ENCODE data around the gene SUSD3. TPM values are rescaled to one million over a fixed set of nuclear protein-coding genes. Genes with fewer than 3 reads are reported as not detected.

SUSD3 gene
- total and polyA plus RNA-seq, 4 donors = 2.6 to 10.3 (median 4.4) TPM

- peak overlapping the region in 1 of 2 donors; percentile 31 for H3K4me3 ChIP-seq (ENCODE audit: low read length in 2 of 2)
- DNase-seq = peak; percentile 100
- 6 to 13% methylated on average over 42 to 92 of the region's 95 CpGs for WGBS, 2 donors
- peaks cover 2 to 8% of the 10 kb centered on the region in 2 donors for H3K4me1 ChIP-seq (ENCODE audit: control insufficient read depth in 1 of 2, insufficient read depth in 2 of 2, low read length in 2 of 2)
- ATAC-seq (ENCODE audit: low FRiP score) = peak; percentile 93
- H3K27ac ChIP-seq (ENCODE audit: low read depth in 1 of 2, low read length in 2 of 2) = peak overlapping the region; percentile 28 to 69
- intact Hi-C loops (cut with DNase I) = loop anchor here (2.0 to 10.0 kb wide), 4 partner anchors 37 to 91 kb away; partner anchors contain the start of gene NINJ1 (in 1 of the 2)
- no peaks in the 10 kb centered on the region for H3K36me3 ChIP-seq (ENCODE audit: control insufficient read depth in 1 of 2, insufficient read depth in 2 of 2, low read length in 1 of 2)
- no peaks in the 10 kb centered on the region for H3K27me3 ChIP-seq (ENCODE audit: control insufficient read depth in 1 of 2, insufficient read depth in 2 of 2, low read length in 1 of 2)
- H3K9me3 ChIP-seq (ENCODE audit: control insufficient read depth, low read length) = peaks cover 2% of the 10 kb centered on the region
Measured at GRCh38 chr9:93095205-93096130, 37.0 kb downstream of the SUSD3 start.

- intact Hi-C loops (cut with DNase I) = loop anchor here (2.0 to 10.0 kb wide), 4 partner anchors 36 to 91 kb away; partner anchors contain the start of gene NINJ1 (in 1 of the 2)
- ATAC-seq (ENCODE audit: low FRiP score) (peak; percentile 12), DNase-seq (peak; percentile 79 to 88)
- 0 to 1% methylated on average over 46 to 65 of the region's 65 CpGs for WGBS, 2 donors
- Histone ChIP-seq H3K9me3 (ENCODE audit: control insufficient read depth, low read length) (no peaks in the 10 kb centered on the region), H3K27me3 (ENCODE audit: control insufficient read depth in 1 of 2, insufficient read depth in 2 of 2, low read length in 1 of 2) (no peaks in the 10 kb centered on the region), H3K4me1 (ENCODE audit: control insufficient read depth in 1 of 2, insufficient read depth in 2 of 2, low read length in 2 of 2) (peaks cover 2 to 8% of the 10 kb centered on the region in 2 donors), H3K4me3 (ENCODE audit: low read length in 2 of 2) (peak within 1 kb of the TSS; percentile 42 to 75), H3K27ac (ENCODE audit: low read depth in 1 of 2, low read length in 2 of 2) (peak within 1 kb of the TSS; percentile 47 to 82), H3K36me3 (ENCODE audit: control insufficient read depth in 1 of 2, insufficient read depth in 2 of 2, low read length in 1 of 2) (no peaks in the 10 kb centered on the region)
Measured at GRCh38 chr9:93096131-93096802, 37.8 kb downstream of the SUSD3 start, which contains the start of gene CARD19. CARD19 (plus strand) TSS chr9:93096217; CDS start chr9:93096346, 129 bp downstream.

GRCh38 chr9:93096811-93097382 is 38.4 kb downstream of the SUSD3 start:
- H3K9me3 ChIP-seq (ENCODE audit: control insufficient read depth, low read length) = no peaks in the 10 kb centered on the region
- peak overlapping the region; percentile 42 to 75 for H3K4me3 ChIP-seq (ENCODE audit: low read length in 2 of 2)
- no peaks in the 10 kb centered on the region for H3K36me3 ChIP-seq (ENCODE audit: control insufficient read depth in 1 of 2, insufficient read depth in 2 of 2, low read length in 1 of 2)
- H3K27me3 ChIP-seq (ENCODE audit: control insufficient read depth in 1 of 2, insufficient read depth in 2 of 2, low read length in 1 of 2) = no peaks in the 10 kb centered on the region
- peaks cover 2 to 8% of the 10 kb centered on the region in 2 donors for H3K4me1 ChIP-seq (ENCODE audit: control insufficient read depth in 1 of 2, insufficient read depth in 2 of 2, low read length in 2 of 2)
- ATAC-seq (ENCODE audit: low FRiP score) = no peak
- peak overlapping the region in 1 of 2 donors; percentile 82 for H3K27ac ChIP-seq (ENCODE audit: low read depth in 1 of 2, low read length in 2 of 2)
- 3 to 5% methylated on average over 16 of the region's 16 CpGs for WGBS, 2 donors
- DNase-seq = peak in 1 of 2 donors; percentile 57
- intact Hi-C loops (cut with DNase I) = loop anchor here (1.0 to 10.0 kb wide), 5 partner anchors 19 to 92 kb away; partner anchors contain the start of gene NINJ1 (in 1 of the 2)

- 53 to 55% methylated on average over 11 of the region's 11 CpGs for WGBS, 2 donors
- H3K27me3 ChIP-seq (ENCODE audit: control insufficient read depth in 1 of 2, insufficient read depth in 2 of 2, low read length in 1 of 2) = no peaks in the 10 kb centered on the region
- peak overlapping the region; percentile 71 to 82 for H3K27ac ChIP-seq (ENCODE audit: low read depth in 1 of 2, low read length in 2 of 2)
- no peaks in the 10 kb centered on the region for H3K9me3 ChIP-seq (ENCODE audit: control insufficient read depth, low read length)
- intact Hi-C loops (cut with DNase I) = loop anchor here (1.0 to 10.0 kb wide), 5 partner anchors 19 to 93 kb away; partner anchors contain the start of gene NINJ1 (in 1 of the 2)
- H3K4me3 ChIP-seq (ENCODE audit: low read length in 2 of 2) = peak overlapping the region in 1 of 2 donors; percentile 75
- H3K36me3 ChIP-seq (ENCODE audit: control insufficient read depth in 1 of 2, insufficient read depth in 2 of 2, low read length in 1 of 2) = no peaks in the 10 kb centered on the region
- H3K4me1 ChIP-seq (ENCODE audit: control insufficient read depth in 1 of 2, insufficient read depth in 2 of 2, low read length in 2 of 2) = peaks cover 2 to 8% of the 10 kb centered on the region in 2 donors
- ATAC-seq (ENCODE audit: low FRiP score) (no peak), DNase-seq (peak; percentile 55 to 77)
Measured at GRCh38 chr9:93097511-93098201, 39.2 kb downstream of the SUSD3 start.

- no peaks in the 10 kb centered on the region for H3K36me3 ChIP-seq (ENCODE audit: control insufficient read depth in 1 of 2, insufficient read depth in 2 of 2, low read length in 1 of 2)
- peaks cover 2 to 8% of the 10 kb centered on the region in 2 donors for H3K4me1 ChIP-seq (ENCODE audit: control insufficient read depth in 1 of 2, insufficient read depth in 2 of 2, low read length in 2 of 2)
- H3K4me3 ChIP-seq (ENCODE audit: low read length in 2 of 2) = no peak overlapping the region
- ATAC-seq (ENCODE audit: low FRiP score) = peak; percentile 69
- DNase-seq = peak; percentile 98
- intact Hi-C loops (cut with DNase I) = loop anchor here (5.0 to 10.0 kb wide), 3 partner anchors 34 to 94 kb away; partner anchors contain the start of gene NINJ1 (in 1 of the 2)
- 1 to 6% methylated on average over 15 of the region's 15 CpGs for WGBS, 2 donors
- peak overlapping the region; percentile 71 to 82 for H3K27ac ChIP-seq (ENCODE audit: low read depth in 1 of 2, low read length in 2 of 2)
- no peaks in the 10 kb centered on the region for H3K27me3 ChIP-seq (ENCODE audit: control insufficient read depth in 1 of 2, insufficient read depth in 2 of 2, low read length in 1 of 2)
- no peaks in the 10 kb centered on the region for H3K9me3 ChIP-seq (ENCODE audit: control insufficient read depth, low read length)
Measured at GRCh38 chr9:93098236-93098946, 39.9 kb downstream of the SUSD3 start.

- ATAC-seq (ENCODE audit: low FRiP score) (no peak), DNase-seq (peak; percentile 50 to 62)
- Histone ChIP-seq H3K36me3 (ENCODE audit: control insufficient read depth in 1 of 2, insufficient read depth in 2 of 2, low read length in 1 of 2) (no peaks in the 10 kb centered on the region), H3K27me3 (ENCODE audit: control insufficient read depth in 1 of 2, insufficient read depth in 2 of 2, low read length in 1 of 2) (no peaks in the 10 kb centered on the region), H3K4me3 (ENCODE audit: low read length in 2 of 2) (no peak overlapping the region), H3K27ac (ENCODE audit: low read depth in 1 of 2, low read length in 2 of 2) (peak overlapping the region in 1 of 2 donors; percentile 49), H3K9me3 (ENCODE audit: control insufficient read depth, low read length) (no peaks in the 10 kb centered on the region), H3K4me1 (ENCODE audit: control insufficient read depth in 1 of 2, insufficient read depth in 2 of 2, low read length in 2 of 2) (peaks cover 2 to 8% of the 10 kb centered on the region in 2 donors)
- intact Hi-C loops (cut with DNase I) = loop anchor here (5.0 to 10.0 kb wide), 3 partner anchors 33 to 95 kb away; partner anchors contain the start of gene NINJ1 (in 1 of the 2)
- WGBS, 2 donors = 89 to 91% methylated on average over 16 of the region's 16 CpGs
Measured at GRCh38 chr9:93099551-93100275, 41.2 kb downstream of the SUSD3 start.

- H3K9me3 ChIP-seq (ENCODE audit: control insufficient read depth, low read length) = no peaks in the 10 kb centered on the region
- peak; percentile 22 to 36 for DNase-seq
- intact Hi-C loops (cut with DNase I) = no loop called here
- H3K27me3 ChIP-seq (ENCODE audit: control insufficient read depth in 1 of 2, insufficient read depth in 2 of 2, low read length in 1 of 2) = no peaks in the 10 kb centered on the region
- WGBS, 2 donors = 96 to 97% methylated on average over 8 of the region's 8 CpGs
- ATAC-seq (ENCODE audit: low FRiP score) = no peak
- H3K4me1 ChIP-seq (ENCODE audit: control insufficient read depth in 1 of 2, insufficient read depth in 2 of 2, low read length in 2 of 2) = peaks cover 2 to 8% of the 10 kb centered on the region in 2 donors
- H3K36me3 ChIP-seq (ENCODE audit: control insufficient read depth in 1 of 2, insufficient read depth in 2 of 2, low read length in 1 of 2) = no peaks in the 10 kb centered on the region
- no peak overlapping the region for H3K4me3 ChIP-seq (ENCODE audit: low read length in 2 of 2)
- no peak overlapping the region for H3K27ac ChIP-seq (ENCODE audit: low read depth in 1 of 2, low read length in 2 of 2)
Measured at GRCh38 chr9:93100276-93100636, 41.8 kb downstream of the SUSD3 start.
